Cardiac muscle cell (in vitro differentiated cells and primary cell): ENCODE measurements around the gene MAB21L1. TPM values are rescaled to one million over a fixed set of nuclear protein-coding genes. Genes with fewer than 3 reads are reported as not detected.

ENCODE experiments used
- DNase-seq, 2 donors: peaks; one replicate each; pipeline versions ENCODE4 v3.0.0 to v3.0.0-alpha.2; 2010 to 2017; ENCODE audit warnings: low read depth in 1 of 2, low spot score in 1 of 2
- H3K27ac ChIP-seq: fragments of 200-600 bp; sonication (generic); 2 replicates; pipeline ENCODE4 v1.5.1; 2016
- H3K27me3 ChIP-seq: fragments of 200-600 bp; sonication (generic); 2 replicates; pipeline ENCODE4 v1.6.0; 2016; ENCODE audit warnings: control low read depth
- H3K36me3 ChIP-seq: fragments of 200-600 bp; sonication (generic); 2 replicates; pipeline ENCODE4 v1.5.1; 2016; ENCODE audit warnings: control low read depth
- H3K4me1 ChIP-seq: fragments of 200-600 bp; sonication (generic); 2 replicates; pipeline ENCODE4 v1.8.1; 2017; ENCODE audit warnings: low read depth, mild to moderate bottlenecking, mixed run types
- H3K4me3 ChIP-seq: fragments of 200-600 bp; sonication (generic); 2 replicates; pipeline ENCODE4 v1.5.1; 2016; ENCODE audit warnings: mild to moderate bottlenecking
- H3K9me3 ChIP-seq: fragments of 200-600 bp; sonication (generic); 2 replicates; pipeline ENCODE4 v1.5.1; 2017; ENCODE audit warnings: low read depth, mild to moderate bottlenecking, control low read depth
- CTCF ChIP-seq: IDR thresholded peaks from 2 replicates; pipeline ENCODE4 v1.5.1; 2012; ENCODE audit warnings: low read depth, mild to moderate bottlenecking, low read length
- polyA plus RNA-seq: library from polyadenylated mRNA; unstranded; fragments of >200 nt; fragmentation: Nextera tagmentation; extraction: Ambion mirVana; gene quantifications from 2 replicates; pipeline ENCODE4 v1.2.1, GENCODE V29; 2016
- total RNA-seq: library from RNA; depleted of rRNA; stranded (reverse); fragments of >200 nt; gene quantifications from 2 replicates; pipeline ENCODE4 v1.2.3, GENCODE V29; 2016

The MAB21L1 gene
- total and polyA plus RNA-seq, 2 experiments from 2014 or later = 0.03 to 0.29 TPM

- H3K4me3 ChIP-seq = no peak overlapping the region
- H3K27ac ChIP-seq = no peak overlapping the region
- H3K4me1 ChIP-seq = no peaks in the 10 kb centered on the region
- H3K36me3 ChIP-seq = no peaks in the 10 kb centered on the region
- H3K9me3 ChIP-seq = no peaks in the 10 kb centered on the region
- H3K27me3 ChIP-seq = no peaks in the 10 kb centered on the region
- peak in 1 of 2 donors; percentile 97 for DNase-seq
- TF ChIP-seq CTCF = no peak
These were observed 35.9 kb upstream of the MAB21L1 start for GRCh38 chr13:35512271-35512920.

GRCh38 chr13:35502456-35502855 lies 26.0 kb upstream of the MAB21L1 start:
- no peaks in the 10 kb centered on the region for H3K9me3 ChIP-seq
- TF ChIP-seq CTCF = no peak
- peaks cover 31% of the 10 kb centered on the region for H3K27me3 ChIP-seq
- H3K4me3 ChIP-seq = no peak overlapping the region
- no peak for DNase-seq
- no peaks in the 10 kb centered on the region for H3K36me3 ChIP-seq
- H3K27ac ChIP-seq = no peak overlapping the region
- H3K4me1 ChIP-seq = peaks cover 6% of the 10 kb centered on the region

GRCh38 chr13:35501661-35502235 lies 25.3 kb upstream of the MAB21L1 start:
- H3K36me3 ChIP-seq = no peaks in the 10 kb centered on the region
- H3K4me1 ChIP-seq = peaks cover 6% of the 10 kb centered on the region
- no peak overlapping the region for H3K4me3 ChIP-seq
- H3K27ac ChIP-seq = no peak overlapping the region
- H3K27me3 ChIP-seq = peaks cover 38% of the 10 kb centered on the region
- no peaks in the 10 kb centered on the region for H3K9me3 ChIP-seq
- TF ChIP-seq CTCF = no peak
- DNase-seq = no peak

GRCh38 chr13:35500144-35500543 lies 23.7 kb upstream of the MAB21L1 start:
- Histone ChIP-seq H3K4me1 (peaks cover 6% of the 10 kb centered on the region), H3K27me3 (peaks cover 51% of the 10 kb centered on the region), H3K27ac (no peak overlapping the region), H3K9me3 (no peaks in the 10 kb centered on the region), H3K4me3 (no peak overlapping the region), H3K36me3 (no peaks in the 10 kb centered on the region)
- no peak for TF ChIP-seq CTCF
- DNase-seq = no peak

GRCh38 chr13:35499676-35500075 lies 23.2 kb upstream of the MAB21L1 start:
- H3K4me1 ChIP-seq = peaks cover 6% of the 10 kb centered on the region
- peaks cover 51% of the 10 kb centered on the region for H3K27me3 ChIP-seq
- TF ChIP-seq CTCF = no peak
- no peaks in the 10 kb centered on the region for H3K9me3 ChIP-seq
- peak in 1 of 2 donors; percentile 9 for DNase-seq
- H3K27ac ChIP-seq = no peak overlapping the region
- H3K36me3 ChIP-seq = no peaks in the 10 kb centered on the region
- H3K4me3 ChIP-seq = no peak overlapping the region
